IPS-11a (cell line): Measurements from ENCODE around the gene CEP78.
"Not testable (repeated sequence)": the region's sequence is repeated elsewhere in the genome, so short reads cannot be mapped to it uniquely, and the experiment has no call there.

ENCODE experiments used
- H3K4me3 ChIP-seq: one replicate; pipeline ENCODE4 v1.5.1; 2013; ENCODE audit warnings: low read depth, low read length, control low read depth

The CEP78 gene

DNA sequence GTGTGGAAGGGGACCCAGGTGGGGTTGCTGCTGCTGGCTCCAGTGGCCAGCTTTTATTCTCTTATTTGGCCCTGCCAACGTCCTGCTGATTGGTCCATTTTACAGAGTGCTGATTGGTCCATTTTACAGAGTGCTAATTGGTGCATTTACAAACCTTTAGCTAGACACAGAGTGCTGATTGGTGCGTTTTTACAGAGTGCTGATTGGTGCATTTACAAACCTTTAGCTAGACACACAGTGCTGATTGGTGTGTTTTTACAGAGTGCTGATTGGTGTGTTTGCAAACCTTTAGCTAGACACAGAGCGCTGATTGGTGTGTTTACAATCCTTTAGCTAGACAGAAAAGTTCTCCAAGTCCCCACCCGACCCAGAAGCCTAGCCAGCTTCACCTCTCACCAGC is 48.3 kb downstream of the CEP78 start:
- not testable (repeated sequence) for H3K4me3 ChIP-seq

DNA sequence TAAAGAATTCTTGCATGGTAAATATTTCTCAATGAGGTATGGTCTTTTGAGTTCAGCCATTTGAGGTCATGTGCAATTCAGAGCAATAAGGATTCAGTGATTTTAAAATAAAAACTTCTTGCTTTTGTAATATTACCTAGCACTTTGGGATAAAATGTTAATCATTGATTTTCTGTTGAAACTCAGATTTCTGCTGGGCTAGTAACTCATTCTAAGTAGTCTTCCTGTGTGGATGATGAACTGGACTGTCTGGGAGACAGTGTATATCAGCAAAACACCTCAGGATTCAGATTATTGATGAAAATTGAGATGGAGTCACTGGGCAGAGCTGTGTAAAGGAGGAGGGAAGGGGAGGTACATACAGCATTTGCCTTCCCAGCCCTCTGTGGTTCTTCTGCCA is 50.2 kb downstream of the CEP78 start:
- H3K4me3 ChIP-seq: no peak overlapping the region

DNA sequence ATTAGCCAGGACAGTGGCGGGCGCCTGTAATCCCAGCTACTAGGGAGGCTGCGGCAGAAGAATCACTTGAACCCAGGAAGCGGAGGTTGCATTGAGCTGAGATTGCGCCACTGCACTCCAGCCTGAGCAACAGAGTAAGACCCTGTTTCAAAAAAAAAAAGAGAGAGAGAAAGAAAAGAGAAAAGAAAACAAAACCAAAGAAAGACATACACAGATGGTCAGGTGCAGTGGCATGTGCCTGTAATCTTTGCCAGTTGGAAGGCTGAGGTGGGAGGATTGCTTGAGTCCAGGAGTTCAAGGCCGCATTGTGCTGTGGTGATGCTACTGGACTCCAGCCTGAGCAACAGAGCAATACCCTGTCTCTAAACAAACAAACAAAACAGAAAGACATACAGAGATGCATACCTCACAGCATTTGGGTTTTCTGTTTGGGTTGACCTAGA is 51.1 kb downstream of the CEP78 start:
- no peak overlapping the region for H3K4me3 ChIP-seq

DNA sequence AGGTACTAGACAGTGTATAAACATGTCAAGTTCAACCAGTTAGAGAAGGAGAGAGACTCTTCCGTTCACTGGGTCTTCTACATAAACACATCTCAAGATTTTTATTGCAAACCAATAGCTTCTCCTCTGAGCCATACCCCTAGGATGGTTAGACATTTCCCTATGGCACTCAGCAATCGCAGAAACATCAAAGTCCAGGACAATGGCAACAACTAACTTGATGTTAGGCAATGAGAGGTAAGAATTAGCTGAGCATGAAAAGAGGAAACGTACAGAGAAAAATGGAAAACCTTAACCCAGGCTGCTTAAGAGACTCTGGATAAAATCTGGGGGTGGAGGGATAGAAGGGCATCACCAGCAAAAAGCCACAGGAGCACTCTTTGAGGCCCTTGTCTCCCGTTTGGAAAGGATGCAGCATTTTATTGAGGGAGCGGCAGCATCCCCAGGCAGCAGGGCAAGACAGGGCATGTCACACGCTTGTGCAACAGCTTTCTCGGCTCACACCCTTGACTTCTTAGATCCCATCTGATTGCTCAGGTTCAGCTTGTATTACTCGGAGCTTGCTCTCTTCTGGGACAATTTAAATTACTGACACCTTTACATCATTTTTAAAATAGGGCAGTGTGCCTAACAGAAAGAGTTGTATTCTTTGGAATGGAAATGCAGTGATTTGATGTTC is 52.5 kb downstream of the CEP78 start:
- H3K4me3 ChIP-seq: no peak overlapping the region

DNA sequence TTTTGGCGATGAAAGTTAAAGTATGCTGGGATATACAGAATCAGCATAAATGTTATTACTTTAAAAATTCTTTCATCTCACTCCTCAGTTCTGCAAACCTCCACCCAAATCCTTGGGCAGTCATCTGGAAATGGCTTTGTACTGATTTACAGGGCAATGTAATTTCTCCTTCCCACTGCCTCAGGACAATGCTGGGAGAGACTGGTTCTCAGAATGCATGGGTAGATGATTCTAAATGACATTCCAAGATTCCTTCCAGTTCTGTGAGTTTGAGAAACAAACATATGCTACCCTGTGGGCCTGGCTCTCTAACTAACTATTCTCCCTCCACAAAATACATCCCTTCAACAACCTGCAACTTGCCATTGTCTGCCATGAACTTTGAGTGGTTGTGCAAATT is 53.6 kb downstream of the CEP78 start:
- H3K4me3 ChIP-seq: no peak overlapping the region

DNA sequence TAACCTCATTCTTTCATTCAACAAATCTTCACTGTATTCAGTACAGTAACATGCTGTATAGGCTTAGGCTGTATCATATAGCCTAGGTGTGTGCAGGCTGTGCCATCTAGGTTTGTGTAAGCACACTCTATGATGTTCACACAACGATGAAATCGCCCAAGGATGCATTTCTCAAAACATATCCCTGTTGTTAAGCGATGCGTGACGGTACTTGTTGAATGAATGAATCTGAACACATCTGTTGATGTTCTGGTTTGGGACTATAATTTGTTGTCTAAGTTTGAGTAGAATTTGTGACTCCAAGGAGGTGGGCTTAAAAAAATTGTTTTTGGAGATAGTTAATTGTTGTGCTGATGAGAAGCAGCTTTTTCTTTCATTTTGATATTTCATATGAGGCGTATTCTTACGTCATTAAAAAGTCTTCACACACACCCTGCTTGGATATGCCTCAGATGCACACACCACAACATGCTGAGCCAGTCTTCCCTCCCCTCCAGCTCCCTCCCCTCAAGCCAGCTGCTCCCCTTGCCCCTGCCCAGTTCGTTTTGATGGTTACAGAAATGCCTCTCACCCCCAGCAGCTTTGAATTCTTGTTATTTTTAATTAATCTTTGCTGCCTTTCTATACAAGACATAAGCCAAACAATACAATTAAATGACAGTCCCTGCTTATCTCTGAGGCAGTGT is 55.5 kb downstream of the CEP78 start:
- H3K4me3 ChIP-seq: no peak overlapping the region

DNA sequence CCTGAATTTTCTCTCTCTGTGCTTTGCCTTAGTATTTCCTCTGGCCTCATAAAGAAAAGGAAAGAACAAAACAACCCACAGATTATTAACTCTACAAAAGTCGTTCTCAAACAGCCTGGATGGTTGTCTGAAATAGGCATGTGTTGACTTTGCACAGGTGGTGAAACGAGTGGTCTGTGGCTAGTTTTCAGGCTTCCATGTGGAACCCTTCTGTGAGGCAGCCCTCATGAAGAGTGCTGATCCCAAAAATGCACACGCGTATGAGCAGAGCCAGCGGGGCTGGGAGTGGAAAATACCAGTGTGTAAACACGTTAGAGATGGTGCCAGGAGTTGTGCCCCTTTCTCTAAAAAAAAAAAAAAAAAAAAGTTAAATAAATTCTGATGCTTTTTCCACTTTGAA is 56.2 kb downstream of the CEP78 start:
- no peak overlapping the region for H3K4me3 ChIP-seq

DNA sequence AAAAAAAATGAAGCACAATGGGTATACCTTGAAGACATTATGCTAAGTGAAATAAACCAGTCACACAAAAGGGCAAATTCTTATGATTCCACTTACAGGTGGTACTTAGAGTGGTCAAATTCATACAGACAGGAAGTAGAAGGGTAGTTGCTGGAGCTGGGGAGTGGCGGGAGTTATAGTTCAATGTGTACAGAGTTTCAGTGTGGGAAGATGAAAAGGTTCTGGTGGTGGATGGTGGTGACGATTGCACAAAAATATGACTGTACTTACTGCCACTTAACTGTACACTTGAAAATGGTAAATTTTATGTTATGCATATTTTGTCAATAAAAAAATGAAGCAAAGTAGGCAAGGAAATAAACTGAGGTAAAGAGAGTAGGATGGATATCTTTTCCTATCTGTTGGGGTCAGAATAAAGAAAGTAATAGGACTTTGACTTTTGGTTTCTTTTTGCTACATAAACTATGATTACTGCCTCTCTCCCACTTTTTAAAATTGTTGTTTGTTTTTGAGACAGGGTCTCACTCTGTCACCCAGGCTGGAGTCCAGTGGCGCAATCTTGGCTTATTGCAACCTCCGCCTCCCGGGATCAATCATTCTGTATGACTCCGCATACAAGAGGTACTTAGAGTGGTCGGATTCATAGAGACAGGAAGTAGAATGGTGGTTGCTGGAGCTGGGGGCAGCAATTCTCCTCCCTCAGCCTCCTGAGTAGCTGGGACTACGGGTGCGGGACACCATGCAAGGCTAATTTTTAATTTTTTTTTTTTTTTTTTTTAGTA is 57.0 kb downstream of the CEP78 start:
- no peak overlapping the region for H3K4me3 ChIP-seq

DNA sequence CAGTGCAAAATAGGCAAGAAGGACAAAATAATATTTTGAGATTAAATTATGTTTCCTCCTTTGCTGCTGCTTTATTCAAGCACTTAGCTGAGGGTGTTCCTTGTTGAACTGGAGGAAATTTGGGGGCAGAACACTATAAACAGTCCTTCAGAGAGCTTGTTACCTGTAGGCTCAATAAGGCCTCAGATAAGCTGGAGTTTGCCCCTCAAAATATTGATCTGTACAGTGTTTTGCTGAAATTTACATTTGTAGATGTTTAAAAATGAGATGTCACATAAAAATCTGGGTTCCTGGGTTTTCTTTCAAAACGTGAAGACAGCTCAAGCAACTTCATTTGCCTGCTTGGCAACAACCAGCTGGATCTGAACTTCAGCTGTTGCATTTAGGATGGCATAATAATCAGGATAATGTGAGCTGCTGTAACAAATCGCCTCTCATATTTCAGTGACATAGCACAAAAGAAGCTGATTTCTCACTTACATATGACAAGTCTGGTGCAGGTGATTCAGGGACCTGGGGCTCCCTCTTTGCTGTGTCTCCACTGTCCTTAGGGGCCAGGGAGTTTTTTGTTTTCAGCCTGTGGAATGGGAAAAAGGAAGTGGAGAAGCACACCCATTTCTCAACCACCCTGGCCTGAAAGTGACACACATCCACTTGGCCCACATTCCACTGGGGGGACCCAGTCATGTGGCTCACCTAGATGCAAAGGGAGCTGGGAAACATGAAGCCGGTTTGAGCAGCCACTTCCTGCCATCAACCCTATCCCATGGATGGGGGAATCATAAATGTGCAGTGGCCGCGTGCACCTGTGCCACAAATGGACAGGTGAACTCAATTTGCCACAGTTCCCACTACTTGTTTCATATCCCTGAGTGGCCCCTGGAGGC is 58.7 kb downstream of the CEP78 start:
- no peak overlapping the region for H3K4me3 ChIP-seq

DNA sequence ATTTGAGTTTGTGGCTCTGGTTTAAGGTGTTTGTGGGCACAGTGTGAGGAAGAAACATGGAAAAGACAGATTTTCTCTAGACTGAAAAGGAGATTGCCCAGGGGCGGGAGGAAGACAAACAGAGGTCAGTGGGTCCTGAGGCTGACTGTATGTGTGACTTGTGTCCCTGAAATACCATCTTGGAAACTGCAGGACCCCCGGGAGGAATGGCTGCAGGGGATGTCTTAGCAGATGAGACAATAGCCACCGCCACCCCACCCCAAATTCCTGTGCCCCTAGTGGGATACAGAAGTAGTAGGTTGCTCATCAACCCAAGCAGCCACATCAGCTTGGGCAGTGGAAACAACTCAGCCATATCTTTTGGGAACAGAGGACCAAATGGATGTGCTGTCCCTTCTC is 59.3 kb downstream of the CEP78 start:
- H3K4me3 ChIP-seq: no peak overlapping the region

DNA sequence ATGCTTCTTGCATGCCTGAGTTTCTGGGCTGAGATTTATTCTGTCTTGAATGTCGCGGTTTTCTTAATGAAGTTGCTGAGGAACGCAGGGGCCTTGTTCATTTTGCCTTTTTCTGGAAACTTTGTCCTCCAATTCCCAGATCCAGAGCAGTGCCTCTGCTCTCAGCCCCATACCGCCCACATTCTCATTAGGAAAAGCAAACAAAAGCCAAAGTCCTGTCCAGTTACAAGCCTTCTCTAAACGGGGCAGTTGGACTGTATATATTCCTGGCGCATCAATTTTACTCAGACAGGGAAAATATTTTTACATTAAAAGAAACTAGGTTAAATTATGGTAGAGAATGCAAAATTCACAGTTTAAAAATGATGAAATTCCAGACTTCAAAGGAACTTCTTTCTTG is 59.9 kb downstream of the CEP78 start:
- H3K4me3 ChIP-seq: no peak overlapping the region

DNA sequence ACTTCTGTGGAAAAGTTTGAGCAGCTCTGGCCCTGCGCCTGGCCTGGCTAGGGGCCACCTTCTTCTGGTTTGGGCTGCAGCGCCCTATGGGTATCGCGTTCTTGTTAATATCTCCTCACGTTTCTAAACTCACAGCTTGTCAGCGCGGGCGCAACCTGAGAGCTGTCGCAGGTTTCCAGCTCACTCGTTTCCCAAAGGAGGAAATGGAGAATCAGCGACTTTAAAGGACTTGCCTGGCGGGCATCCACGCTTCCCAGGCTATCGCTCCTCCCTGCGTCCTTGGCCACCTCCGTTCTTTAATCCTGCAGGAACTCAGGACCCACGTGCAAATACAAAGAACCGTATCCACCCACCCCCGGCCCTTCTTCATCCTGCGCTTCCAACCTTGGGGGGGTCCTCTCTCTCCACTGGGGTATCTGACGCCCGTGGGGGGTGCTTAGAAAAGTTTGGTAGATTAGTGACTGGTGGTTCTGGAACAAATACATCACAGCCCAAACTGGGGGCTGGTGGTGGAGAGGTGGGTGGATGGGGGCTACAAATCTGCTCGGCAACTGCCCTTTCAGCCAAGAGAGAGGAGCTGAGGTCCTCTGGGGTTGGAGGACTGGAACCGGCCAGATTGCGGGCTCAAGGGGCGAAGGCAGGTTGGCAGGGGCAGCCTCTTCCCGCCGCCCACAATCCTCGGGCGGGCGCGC is 60.5 kb downstream of the CEP78 start:
- H3K4me3 ChIP-seq: peak overlapping the region; percentile 100

DNA sequence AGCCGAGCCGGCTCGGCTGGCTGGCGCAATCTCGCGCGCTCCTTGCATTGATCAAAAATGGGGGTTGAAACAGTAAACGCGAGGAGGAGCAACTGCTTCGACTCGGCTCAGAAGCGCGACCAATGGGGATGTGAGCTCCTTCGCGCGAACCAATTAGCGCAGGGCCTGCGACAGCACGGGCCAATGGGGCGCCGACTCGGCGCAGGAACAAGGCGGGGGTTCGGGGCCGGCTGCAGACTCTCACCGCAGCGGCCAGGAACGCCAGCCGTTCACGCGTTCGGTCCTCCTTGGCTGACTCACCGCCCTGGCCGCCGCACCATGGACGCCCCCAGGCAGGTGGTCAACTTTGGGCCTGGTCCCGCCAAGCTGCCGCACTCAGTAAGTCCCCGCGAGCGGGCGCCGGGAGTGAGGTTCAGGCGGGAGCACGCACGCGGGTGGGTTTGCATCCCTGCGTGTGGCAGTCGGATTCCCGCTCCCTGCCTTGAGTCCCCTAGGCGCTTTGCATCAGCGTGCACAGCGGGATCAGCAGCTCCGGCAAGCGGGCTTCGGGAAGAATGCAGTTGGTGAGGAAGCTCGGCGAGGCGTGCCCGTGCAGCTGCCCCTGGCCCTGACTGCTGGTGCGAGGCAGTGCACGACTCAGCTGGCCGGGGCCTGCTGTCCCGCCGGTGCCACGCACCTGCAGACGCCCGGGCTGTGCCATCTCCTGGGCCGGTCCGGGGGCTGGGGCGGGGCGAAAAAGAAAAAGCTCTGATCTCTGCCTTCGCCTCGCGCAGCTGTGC is 61.2 kb downstream of the CEP78 start, which contains the start of gene PSAT1:
Gene PSAT1, plus strand, starts transcription at position 233 of the 779 bp plus-strand sequence. Its CDS starts 86 bp downstream, at position 319.
- H3K4me3 ChIP-seq: peak within 1 kb of the TSS; percentile 100

DNA sequence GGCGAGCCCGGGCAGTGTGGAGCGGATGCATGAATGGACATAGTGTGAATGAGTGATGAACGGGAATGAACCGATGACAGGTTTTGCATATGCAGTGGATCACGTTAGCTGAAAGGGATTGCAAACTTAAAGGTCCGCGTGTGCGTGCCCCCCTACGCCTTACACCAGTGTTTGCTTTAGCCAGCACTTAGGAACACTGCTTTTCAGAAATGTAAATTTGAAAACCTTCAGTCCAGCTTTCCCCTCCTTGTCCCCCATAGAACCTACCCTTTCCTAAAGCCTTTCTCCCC is 61.7 kb downstream of the CEP78 start:
- H3K4me3 ChIP-seq: peak overlapping the region; percentile 100

DNA sequence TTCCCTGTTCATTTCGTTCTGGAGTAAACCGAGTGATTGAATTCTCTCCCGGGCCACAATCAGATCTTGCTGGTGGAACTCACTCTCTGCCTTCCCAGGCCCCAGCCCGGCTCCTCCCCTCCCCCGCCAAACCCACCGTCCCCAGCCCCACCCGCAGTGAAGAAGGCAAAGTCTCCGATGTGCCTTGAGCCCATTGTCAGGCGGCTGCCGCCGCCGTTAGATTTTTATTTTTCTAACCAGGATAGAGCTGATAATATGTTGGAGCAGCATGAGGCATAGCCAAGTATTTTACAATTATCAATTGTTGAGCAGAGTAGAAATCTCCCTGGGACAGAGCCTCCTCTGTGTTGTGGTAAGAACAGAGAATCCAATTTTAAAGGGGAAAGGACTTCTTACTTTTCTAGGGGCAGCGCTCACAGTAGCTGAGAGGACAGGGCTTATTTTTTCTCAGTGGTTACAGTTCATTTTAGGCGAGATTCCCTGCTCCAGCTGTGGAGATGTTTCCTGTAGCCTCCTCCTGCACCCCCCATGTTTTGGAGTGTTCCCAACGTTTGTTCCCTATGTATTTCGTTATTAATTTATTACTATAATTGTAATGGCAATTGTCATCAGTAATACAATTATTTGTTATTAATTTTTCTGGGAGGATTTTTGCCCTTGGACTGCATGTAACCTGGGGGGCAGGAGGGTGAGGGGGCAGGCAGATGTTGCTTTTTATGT is 62.3 kb downstream of the CEP78 start:
- peak overlapping the region; percentile 100 for H3K4me3 ChIP-seq

DNA sequence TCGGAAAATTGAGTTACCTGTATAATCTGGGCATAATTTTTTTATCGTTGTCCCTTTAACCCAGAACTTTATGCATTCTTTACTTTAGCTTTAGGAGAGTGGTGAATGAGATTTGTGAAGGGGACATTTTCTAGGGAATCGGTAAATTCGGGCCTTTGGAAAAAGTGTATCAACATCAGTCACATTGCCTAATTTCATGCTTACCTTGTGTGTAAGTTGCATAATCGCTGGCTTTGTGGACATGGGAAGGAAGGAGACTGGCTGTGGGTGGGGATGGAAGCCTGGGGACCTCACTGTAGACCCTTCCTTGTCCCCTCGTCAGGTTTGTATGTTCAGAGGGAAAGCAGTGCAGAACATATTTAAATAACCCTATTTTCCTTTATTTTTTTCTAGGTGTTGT is 64.3 kb downstream of the CEP78 start:
- peak overlapping the region; percentile 6 for H3K4me3 ChIP-seq

DNA sequence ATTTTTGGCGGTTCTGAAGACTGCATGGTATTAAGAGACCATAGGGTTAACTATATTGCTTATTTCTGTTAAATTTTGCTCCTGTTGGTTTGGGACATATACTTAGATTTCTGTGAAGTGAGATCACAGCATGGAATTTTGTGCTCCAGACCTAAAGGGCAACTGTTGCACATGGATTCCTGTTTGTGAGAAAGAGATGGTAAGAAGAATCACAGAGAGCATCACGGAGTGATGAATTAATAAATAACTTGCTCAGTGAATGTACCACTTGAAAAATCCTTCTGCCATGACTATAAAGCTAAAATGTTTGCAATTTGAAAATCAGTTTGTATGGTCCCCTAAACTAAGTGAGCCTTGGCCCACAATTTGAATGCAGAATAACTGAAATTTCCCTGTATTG is 65.6 kb downstream of the CEP78 start:
- no peak overlapping the region for H3K4me3 ChIP-seq

DNA sequence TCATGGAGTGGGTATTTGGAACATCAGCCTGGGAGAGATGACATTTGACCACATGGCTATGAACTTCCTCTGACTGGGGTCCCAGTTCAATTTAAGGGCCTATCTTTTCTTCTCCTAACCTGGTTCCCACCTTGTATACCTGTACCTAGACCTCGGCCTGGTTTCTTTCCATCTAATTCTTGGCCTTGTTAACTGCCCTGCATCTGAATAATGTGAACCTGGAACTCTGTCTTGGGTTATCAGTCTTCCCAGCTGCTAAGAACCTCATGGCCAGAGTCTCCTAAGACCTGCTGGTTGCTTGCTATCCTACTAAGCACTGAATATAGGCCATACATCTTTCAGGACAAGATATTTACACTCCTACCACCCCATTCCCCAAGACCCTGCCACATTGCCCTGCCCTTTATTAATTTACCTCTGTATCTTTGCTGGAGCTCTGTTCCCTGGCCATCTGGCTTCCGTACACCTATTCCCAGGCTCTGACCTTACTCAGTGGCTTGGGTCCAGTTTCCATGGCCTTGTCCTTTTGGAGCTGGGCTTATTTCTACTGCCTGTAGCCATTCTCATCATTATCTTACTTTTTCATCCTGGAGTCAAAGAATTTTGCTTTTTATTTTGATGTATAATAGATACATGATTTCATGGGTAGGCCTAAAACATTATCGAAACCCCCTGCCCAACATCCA is 67.6 kb downstream of the CEP78 start:
- H3K4me3 ChIP-seq: no peak overlapping the region
